ENCODE data around the gene PRKCA.
"Not testable (repeated sequence)": the region's sequence is repeated elsewhere in the genome, so short reads cannot be mapped to it uniquely, and the experiment has no call there.

Gene PRKCA

GRCh38 chr17:66444031-66444430, 141.6 kb downstream of the PRKCA start:
- H3K4me1 ChIP-seq (ENCODE audit: insufficient read depth, low read length), result no peaks in the 10 kb centered on the region
- no peak overlapping the region for H3K4me3 ChIP-seq (ENCODE audit: low read length)
- H3K36me3 ChIP-seq (ENCODE audit: insufficient read depth, low read length), result no peaks in the 10 kb centered on the region
- H3K27me3 ChIP-seq (ENCODE audit: insufficient read depth, low read length), result no peaks in the 10 kb centered on the region
- no peak overlapping the region for H2AFZ ChIP-seq (ENCODE audit: low read depth, low read length)
- peaks cover 7% of the 10 kb centered on the region for H3K9me3 ChIP-seq (ENCODE audit: low read length)

GRCh38 chr17:66445229-66445628, 142.8 kb downstream of the PRKCA start:
- Histone ChIP-seq H2AFZ (ENCODE audit: low read depth, low read length) (no peak overlapping the region), H3K9me3 (ENCODE audit: low read length) (peaks cover 7% of the 10 kb centered on the region), H3K4me3 (ENCODE audit: low read length) (no peak overlapping the region), H3K4me1 (ENCODE audit: insufficient read depth, low read length) (no peaks in the 10 kb centered on the region), H3K36me3 (ENCODE audit: insufficient read depth, low read length) (no peaks in the 10 kb centered on the region), H3K27me3 (ENCODE audit: insufficient read depth, low read length) (no peaks in the 10 kb centered on the region)

DNA sequence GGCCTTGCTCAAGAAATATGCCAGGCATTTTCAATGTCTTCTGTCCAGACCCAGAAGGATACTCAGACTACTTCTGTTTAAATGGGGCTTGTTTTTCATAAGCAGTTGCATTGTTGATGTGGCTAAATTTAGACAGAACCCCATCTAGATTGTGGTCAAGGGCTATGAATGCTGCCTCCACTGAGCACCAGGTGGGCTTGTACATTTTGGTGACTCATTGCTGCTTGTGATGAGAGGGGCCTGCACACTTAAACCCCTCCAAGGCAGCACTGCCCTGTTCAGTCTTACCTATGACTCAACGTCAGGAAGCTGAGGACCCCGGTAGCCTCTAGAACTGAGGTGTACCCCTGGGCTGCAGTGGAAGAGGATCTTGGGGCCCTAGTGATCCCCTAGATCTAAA, 144.0 kb downstream of the PRKCA start:
- Histone ChIP-seq H2AFZ (ENCODE audit: low read depth, low read length) (no peak overlapping the region), H3K36me3 (ENCODE audit: insufficient read depth, low read length) (no peaks in the 10 kb centered on the region)

GRCh38 chr17:66447159-66447558, 144.7 kb downstream of the PRKCA start:
- Histone ChIP-seq H3K27me3 (ENCODE audit: insufficient read depth, low read length) (no peaks in the 10 kb centered on the region), H3K4me1 (ENCODE audit: insufficient read depth, low read length) (no peaks in the 10 kb centered on the region), H2AFZ (ENCODE audit: low read depth, low read length) (no peak overlapping the region)

More for the DNA sequence above, 144.0 kb downstream of the PRKCA start:
- H3K4me1 ChIP-seq (ENCODE audit: insufficient read depth, low read length), result no peaks in the 10 kb centered on the region
- no peaks in the 10 kb centered on the region for H3K27me3 ChIP-seq (ENCODE audit: insufficient read depth, low read length)
- H3K9me3 ChIP-seq (ENCODE audit: low read length), result peaks cover 7% of the 10 kb centered on the region
- no peak overlapping the region for H3K4me3 ChIP-seq (ENCODE audit: low read length)

GRCh38 chr17:66448026-66448639, 145.7 kb downstream of the PRKCA start:
- Histone ChIP-seq H3K4me1 (ENCODE audit: insufficient read depth, low read length) (no peaks in the 10 kb centered on the region), H2AFZ (ENCODE audit: low read depth, low read length) (no peak overlapping the region), H3K4me3 (ENCODE audit: low read length) (no peak overlapping the region), H3K9me3 (ENCODE audit: low read length) (peaks cover 7% of the 10 kb centered on the region), H3K36me3 (ENCODE audit: insufficient read depth, low read length) (no peaks in the 10 kb centered on the region), H3K27me3 (ENCODE audit: insufficient read depth, low read length) (no peaks in the 10 kb centered on the region)

More at GRCh38 chr17:66447159-66447558, 144.7 kb downstream of the PRKCA start:
- Histone ChIP-seq H3K9me3 (ENCODE audit: low read length) (peaks cover 7% of the 10 kb centered on the region), H3K4me3 (ENCODE audit: low read length) (no peak overlapping the region), H3K36me3 (ENCODE audit: insufficient read depth, low read length) (no peaks in the 10 kb centered on the region)

GRCh38 chr17:66449418-66449977, 147.1 kb downstream of the PRKCA start:
- no peak overlapping the region for H3K4me3 ChIP-seq (ENCODE audit: low read length)
- H2AFZ ChIP-seq (ENCODE audit: low read depth, low read length), result no peak overlapping the region
- H3K4me1 ChIP-seq (ENCODE audit: insufficient read depth, low read length), result no peaks in the 10 kb centered on the region
- H3K36me3 ChIP-seq (ENCODE audit: insufficient read depth, low read length), result no peaks in the 10 kb centered on the region
- peaks cover 7% of the 10 kb centered on the region for H3K9me3 ChIP-seq (ENCODE audit: low read length)
- no peaks in the 10 kb centered on the region for H3K27me3 ChIP-seq (ENCODE audit: insufficient read depth, low read length)

DNA sequence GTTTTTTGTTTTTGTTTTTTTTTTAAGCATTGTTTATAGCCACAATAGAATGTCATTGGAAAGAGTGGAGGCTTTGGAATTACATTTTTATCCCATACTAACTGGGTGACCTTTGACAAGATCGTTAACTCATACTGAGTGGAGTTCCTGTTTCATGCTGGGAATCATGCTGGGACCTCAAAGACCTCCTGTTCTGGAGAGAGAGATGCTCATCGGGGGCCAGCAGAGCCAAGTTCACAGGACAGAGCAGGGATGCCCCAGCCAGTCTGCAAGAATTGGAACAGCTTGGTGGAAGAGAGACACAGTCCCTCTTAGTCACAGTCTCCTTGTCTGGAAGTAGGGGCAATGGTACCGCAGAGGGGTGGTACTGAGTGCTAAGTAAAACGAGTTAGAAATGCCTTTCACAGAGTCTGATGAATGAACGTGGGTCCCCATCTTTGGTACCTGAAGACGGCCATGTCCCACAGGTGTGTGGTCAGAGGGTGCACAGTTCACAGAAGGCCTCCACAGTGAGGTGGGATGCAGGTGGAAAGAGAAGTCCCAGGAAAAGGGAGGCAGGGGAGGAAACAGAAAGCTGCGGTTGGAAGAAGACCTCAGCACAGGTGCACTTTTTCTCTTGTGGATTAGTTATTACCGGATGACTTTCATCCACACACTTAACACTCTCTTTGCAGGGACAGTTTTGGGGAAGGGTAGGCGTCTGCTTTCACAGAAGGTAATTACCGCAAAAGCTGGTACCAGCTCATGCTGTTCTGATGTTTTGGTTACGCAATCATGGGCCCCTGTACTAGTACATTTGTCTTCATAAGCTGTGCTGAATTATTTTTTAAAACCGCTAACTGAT, 147.8 kb downstream of the PRKCA start:
- H3K4me3 ChIP-seq (ENCODE audit: low read length), result no peak overlapping the region
- no peaks in the 10 kb centered on the region for H3K4me1 ChIP-seq (ENCODE audit: insufficient read depth, low read length)
- H3K9me3 ChIP-seq (ENCODE audit: low read length), result peaks cover 7% of the 10 kb centered on the region
- H3K27me3 ChIP-seq (ENCODE audit: insufficient read depth, low read length), result no peaks in the 10 kb centered on the region
- no peaks in the 10 kb centered on the region for H3K36me3 ChIP-seq (ENCODE audit: insufficient read depth, low read length)
- no peak overlapping the region for H2AFZ ChIP-seq (ENCODE audit: low read depth, low read length)

DNA sequence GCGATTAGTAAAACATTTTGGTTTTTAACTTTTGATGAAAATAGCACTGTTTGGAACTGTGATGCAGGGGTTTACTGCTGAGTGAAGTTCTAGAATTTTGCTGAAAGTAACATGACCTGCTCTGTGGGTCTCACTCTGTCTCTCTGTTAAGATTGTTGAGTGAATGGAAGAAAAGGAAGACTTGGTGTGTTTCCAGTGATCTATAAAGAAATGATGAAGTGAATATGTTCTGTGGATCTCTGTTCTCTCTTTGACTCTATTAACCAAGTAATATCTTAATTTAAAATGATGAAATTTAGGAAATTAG, 148.4 kb downstream of the PRKCA start:
- no peaks in the 10 kb centered on the region for H3K36me3 ChIP-seq (ENCODE audit: insufficient read depth, low read length)
- no peak overlapping the region for H3K4me3 ChIP-seq (ENCODE audit: low read length)
- peaks cover 4% of the 10 kb centered on the region for H3K9me3 ChIP-seq (ENCODE audit: low read length)
- H2AFZ ChIP-seq (ENCODE audit: low read depth, low read length), result no peak overlapping the region
- no peaks in the 10 kb centered on the region for H3K27me3 ChIP-seq (ENCODE audit: insufficient read depth, low read length)
- H3K4me1 ChIP-seq (ENCODE audit: insufficient read depth, low read length), result no peaks in the 10 kb centered on the region

DNA sequence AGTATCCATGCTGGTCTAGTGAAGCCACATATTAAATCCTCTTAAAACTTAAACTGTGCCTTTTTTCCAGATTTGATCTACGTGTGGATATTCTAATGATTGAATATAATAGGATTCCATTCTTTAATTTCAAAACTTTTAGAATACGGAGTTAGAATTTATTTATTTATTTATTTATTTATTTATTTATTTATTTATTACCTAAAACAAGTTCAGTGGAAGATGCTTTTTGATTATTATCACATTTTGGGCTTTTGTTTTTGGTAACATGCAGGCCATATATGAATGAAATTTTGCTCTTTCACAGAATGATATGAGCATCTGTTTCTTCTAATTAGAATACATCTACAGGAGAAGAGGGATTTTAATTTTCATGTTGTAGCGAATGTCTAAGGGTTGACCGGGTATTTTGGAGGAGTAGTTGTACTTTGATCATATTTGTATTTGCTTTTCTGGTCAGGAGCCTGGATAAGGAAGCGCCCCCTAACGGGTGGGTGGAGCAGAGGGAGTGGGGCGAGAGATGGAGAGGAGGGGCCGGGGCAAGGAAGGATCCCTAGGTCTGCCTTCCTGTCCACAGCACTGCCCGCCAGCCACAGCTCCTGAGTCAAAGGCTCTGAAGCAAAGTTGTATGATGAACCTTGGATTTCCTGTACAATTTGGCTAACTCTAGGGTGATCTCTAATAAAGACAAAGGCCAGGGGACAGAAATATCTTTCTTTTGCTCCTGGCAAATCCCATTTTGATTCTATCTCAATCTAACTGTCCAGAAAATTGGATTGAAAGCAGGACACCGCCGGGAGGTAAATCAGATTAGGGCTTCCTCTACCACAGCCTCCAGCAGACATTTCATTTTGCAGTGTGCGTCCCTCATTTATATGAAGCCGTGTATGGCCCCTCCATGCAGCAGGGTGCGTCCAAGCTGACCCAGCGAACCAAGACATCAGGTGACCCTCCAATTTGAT, 149.1 kb downstream of the PRKCA start:
- Histone ChIP-seq H3K27me3 (ENCODE audit: insufficient read depth, low read length) (no peaks in the 10 kb centered on the region), H3K4me1 (ENCODE audit: insufficient read depth, low read length) (no peaks in the 10 kb centered on the region), H3K36me3 (ENCODE audit: insufficient read depth, low read length) (no peaks in the 10 kb centered on the region), H3K9me3 (ENCODE audit: low read length) (peaks cover 4% of the 10 kb centered on the region), H2AFZ (ENCODE audit: low read depth, low read length) (no peak overlapping the region), H3K4me3 (ENCODE audit: low read length) (no peak overlapping the region)

- peaks cover 2% of the 10 kb centered on the region for H3K9me3 ChIP-seq (ENCODE audit: low read length)
- H3K4me3 ChIP-seq (ENCODE audit: low read length), result no peak overlapping the region
- no peaks in the 10 kb centered on the region for H3K27me3 ChIP-seq (ENCODE audit: insufficient read depth, low read length)
- no peaks in the 10 kb centered on the region for H3K36me3 ChIP-seq (ENCODE audit: insufficient read depth, low read length)
- no peak overlapping the region for H2AFZ ChIP-seq (ENCODE audit: low read depth, low read length)
- H3K4me1 ChIP-seq (ENCODE audit: insufficient read depth, low read length), result no peaks in the 10 kb centered on the region
Observed at GRCh38 chr17:66455060-66455459, 152.6 kb downstream of the PRKCA start.

DNA sequence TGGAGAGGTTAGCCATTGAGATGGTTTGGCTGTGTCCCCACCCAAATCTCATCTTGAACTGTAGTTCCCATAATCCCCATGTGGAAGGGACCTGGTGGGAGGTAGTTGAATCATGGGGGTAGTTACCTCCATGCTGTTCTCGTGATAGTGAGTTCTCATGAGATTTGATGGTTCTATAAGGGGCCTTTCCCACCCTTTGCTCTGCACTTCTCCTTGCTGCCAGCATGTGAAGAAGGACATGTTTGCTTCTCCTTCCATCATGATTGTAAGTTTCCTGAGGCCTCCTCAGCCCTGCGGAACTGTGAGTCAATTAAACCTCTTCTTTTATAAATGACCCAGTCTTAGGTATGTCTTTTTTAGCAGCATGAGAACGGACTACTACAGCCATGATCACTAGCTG, 155.1 kb downstream of the PRKCA start:
- not testable (repeated sequence) for H3K4me3 ChIP-seq (ENCODE audit: low read length); H3K9me3 ChIP-seq (ENCODE audit: low read length); H3K27me3 ChIP-seq (ENCODE audit: insufficient read depth, low read length); H2AFZ ChIP-seq (ENCODE audit: low read depth, low read length); H3K4me1 ChIP-seq (ENCODE audit: insufficient read depth, low read length); H3K36me3 ChIP-seq (ENCODE audit: insufficient read depth, low read length)

GRCh38 chr17:66458782-66459181, 156.4 kb downstream of the PRKCA start:
- H3K27me3 ChIP-seq (ENCODE audit: insufficient read depth, low read length), result no peaks in the 10 kb centered on the region
- no peaks in the 10 kb centered on the region for H3K4me1 ChIP-seq (ENCODE audit: insufficient read depth, low read length)
- no peak overlapping the region for H2AFZ ChIP-seq (ENCODE audit: low read depth, low read length)
- no peaks in the 10 kb centered on the region for H3K36me3 ChIP-seq (ENCODE audit: insufficient read depth, low read length)
- H3K4me3 ChIP-seq (ENCODE audit: low read length), result no peak overlapping the region
- peaks cover 2% of the 10 kb centered on the region for H3K9me3 ChIP-seq (ENCODE audit: low read length)

- Histone ChIP-seq H3K36me3 (ENCODE audit: insufficient read depth, low read length) (no peaks in the 10 kb centered on the region), H3K4me3 (ENCODE audit: low read length) (no peak overlapping the region), H3K27me3 (ENCODE audit: insufficient read depth, low read length) (no peaks in the 10 kb centered on the region), H2AFZ (ENCODE audit: low read depth, low read length) (no peak overlapping the region), H3K4me1 (ENCODE audit: insufficient read depth, low read length) (no peaks in the 10 kb centered on the region), H3K9me3 (ENCODE audit: low read length) (peaks cover 2% of the 10 kb centered on the region)
Observed at GRCh38 chr17:66459811-66460270, 157.4 kb downstream of the PRKCA start.

All from neuron (in vitro differentiated cells).